ENCODE data around the gene MACROD1. TPM values are rescaled to one million over a fixed set of nuclear protein-coding genes. Genes with fewer than 3 reads are reported as not detected.

Gene MACROD1
- total and polyA plus RNA-seq, 7 donors: 14.2 to 33.9 (median 23.3) TPM

GRCh38 chr11:64089915-64090805, 75.8 kb downstream of the MACROD1 start:
- Histone ChIP-seq H3K27ac (peak overlapping the region in 1 of 4 donors; percentile 34), H3K27me3 (no peaks in the 10 kb centered on the region), H3K4me1 (peaks cover 0 to 77% (median 42%) of the 10 kb centered on the region in 4 donors), H3K9me3 (no peaks in the 10 kb centered on the region), H3K4me3 (no peak overlapping the region), H3K36me3 (no peaks in the 10 kb centered on the region)
- WGBS, 2 donors: 68 to 88% methylated on average over 28 of the region's 28 CpGs
- TF ChIP-seq EP300 (IDR thresholded peaks at IDR 0.05): no peak
- TF ChIP-seq POLR2A (IDR thresholded peaks at IDR 0.05): no peak
- no peak for TF ChIP-seq CTCF (IDR thresholded peaks at IDR 0.05)
- TF ChIP-seq POLR2AphosphoS5 (IDR thresholded peaks at IDR 0.05): no peak
- intact Hi-C loops (cut with DNase I): loop anchor here (2.0 to 5.0 kb wide), 2 partner anchors 47 to 53 kb away; no protein-coding TSS in a partner anchor
- DNase-seq: no peak

GRCh38 chr11:64089493-64089892, 76.4 kb downstream of the MACROD1 start:
- H3K27me3 ChIP-seq: no peaks in the 10 kb centered on the region
- no peak for DNase-seq
- H3K4me1 ChIP-seq: peaks cover 0 to 70% (median 35%) of the 10 kb centered on the region in 4 donors
- no peaks in the 10 kb centered on the region for H3K9me3 ChIP-seq
- 76 to 89% methylated on average over 7 of the region's 7 CpGs for WGBS, 2 donors
- TF ChIP-seq POLR2A (IDR thresholded peaks at IDR 0.05): no peak
- no peak for TF ChIP-seq POLR2AphosphoS5 (IDR thresholded peaks at IDR 0.05)
- no peak for TF ChIP-seq CTCF (IDR thresholded peaks at IDR 0.05)
- TF ChIP-seq EP300 (IDR thresholded peaks at IDR 0.05): no peak
- no peaks in the 10 kb centered on the region for H3K36me3 ChIP-seq
- H3K4me3 ChIP-seq: no peak overlapping the region
- H3K27ac ChIP-seq: peak overlapping the region in 2 of 4 donors; percentile 24 to 34
- intact Hi-C loops (cut with DNase I): loop anchor here (2.0 kb wide), 1 partner anchor 53 kb away; no protein-coding TSS in a partner anchor

GRCh38 chr11:64089027-64089360, 76.9 kb downstream of the MACROD1 start:
- Histone ChIP-seq H3K27me3 (no peaks in the 10 kb centered on the region), H3K4me3 (no peak overlapping the region), H3K36me3 (no peaks in the 10 kb centered on the region), H3K27ac (peak overlapping the region in 2 of 4 donors; percentile 24 to 34), H3K4me1 (peaks cover 0 to 65% (median 31%) of the 10 kb centered on the region in 4 donors), H3K9me3 (no peaks in the 10 kb centered on the region)
- 22 to 82% methylated on average over 15 of the region's 15 CpGs for WGBS, 2 donors
- intact Hi-C loops (cut with DNase I): loop anchor here (2.0 kb wide), 1 partner anchor 52 kb away; no protein-coding TSS in a partner anchor
- no peak for DNase-seq
- TF ChIP-seq POLR2AphosphoS5 (IDR thresholded peaks at IDR 0.05): no peak
- no peak for TF ChIP-seq EP300 (IDR thresholded peaks at IDR 0.05)
- no peak for TF ChIP-seq POLR2A (IDR thresholded peaks at IDR 0.05)
- no peak for TF ChIP-seq CTCF (IDR thresholded peaks at IDR 0.05)

- Histone ChIP-seq H3K4me1 (peaks cover 0 to 59% (median 28%) of the 10 kb centered on the region in 4 donors), H3K36me3 (no peaks in the 10 kb centered on the region), H3K27me3 (no peaks in the 10 kb centered on the region), H3K4me3 (no peak overlapping the region), H3K27ac (peak overlapping the region in 2 of 4 donors; percentile 24 to 34), H3K9me3 (no peaks in the 10 kb centered on the region)
- TF ChIP-seq POLR2AphosphoS5 (IDR thresholded peaks at IDR 0.05): no peak
- peak in 1 of 4 experiments; percentile 14 for TF ChIP-seq CTCF (IDR thresholded peaks at IDR 0.05)
- TF ChIP-seq POLR2A (IDR thresholded peaks at IDR 0.05): no peak
- intact Hi-C loops (cut with DNase I): loop anchor here (2.0 kb wide), 1 partner anchor 52 kb away; no protein-coding TSS in a partner anchor
- WGBS, 2 donors: 48 to 79% methylated on average over 26 of the region's 26 CpGs
- no peak for DNase-seq
These were observed 77.5 kb downstream of the MACROD1 start for GRCh38 chr11:64088162-64089026.
